Activated naive CD8-positive, alpha-beta T cell treated with anti-CD3 and anti-CD28 coated beads, Interleukin-2, amount 50 U/mL, for 24 hours (primary cell): ENCODE results near the gene TMEM51.
A peak's percentile ranks its signal among the peaks of the same experiment; 100 is the strongest.

ENCODE experiments used
- ATAC-seq: fragments of 150-1000 bp; cut with Tn5 transposase; one replicate; pipeline ENCODE4 v1.10.0; 2021
- DNase-seq: peaks from one replicate; pipeline ENCODE4 v3.0.0; 2021
- H3K27ac Mint-ChIP-seq: one replicate; pipeline ENCODE4 v1.8.0; 2021; ENCODE audit warnings: mild to moderate bottlenecking, mixed read lengths
- H3K27me3 Mint-ChIP-seq: one replicate; pipeline ENCODE4 v1.8.0; 2021; ENCODE audit warnings: mixed read lengths
- H3K36me3 Mint-ChIP-seq: one replicate; pipeline ENCODE4 v1.8.0; 2021; ENCODE audit warnings: low read depth, mixed read lengths
- H3K4me1 Mint-ChIP-seq: one replicate; pipeline ENCODE4 v1.8.0; 2021; ENCODE audit warnings: mixed read lengths
- H3K4me3 Mint-ChIP-seq: one replicate; pipeline ENCODE4 v1.8.0; 2021; ENCODE audit warnings: mild to moderate bottlenecking, moderate library complexity, mixed read lengths
- H3K9me3 Mint-ChIP-seq: one replicate; pipeline ENCODE4 v1.8.0; 2021; ENCODE audit warnings: mixed read lengths

The TMEM51 gene

GRCh38 chr1:15215116-15215515 is 61.6 kb downstream of the TMEM51 start:
- DNase-seq, result no peak
- Mint-ChIP-seq H3K9me3 (no peaks in the 10 kb centered on the region), H3K4me3 (no peak overlapping the region), H3K4me1 (peaks cover 16% of the 10 kb centered on the region), H3K27me3 (peaks cover 19% of the 10 kb centered on the region), H3K36me3 (no peaks in the 10 kb centered on the region), H3K27ac (no peak overlapping the region)
- no peak for ATAC-seq

- Mint-ChIP-seq H3K27me3 (peaks cover 16% of the 10 kb centered on the region), H3K4me1 (peaks cover 16% of the 10 kb centered on the region), H3K27ac (no peak overlapping the region), H3K36me3 (no peaks in the 10 kb centered on the region), H3K4me3 (no peak overlapping the region), H3K9me3 (no peaks in the 10 kb centered on the region)
- DNase-seq (no peak), ATAC-seq (no peak)
Observed at GRCh38 chr1:15217654-15218053, 64.1 kb downstream of the TMEM51 start.

DNA sequence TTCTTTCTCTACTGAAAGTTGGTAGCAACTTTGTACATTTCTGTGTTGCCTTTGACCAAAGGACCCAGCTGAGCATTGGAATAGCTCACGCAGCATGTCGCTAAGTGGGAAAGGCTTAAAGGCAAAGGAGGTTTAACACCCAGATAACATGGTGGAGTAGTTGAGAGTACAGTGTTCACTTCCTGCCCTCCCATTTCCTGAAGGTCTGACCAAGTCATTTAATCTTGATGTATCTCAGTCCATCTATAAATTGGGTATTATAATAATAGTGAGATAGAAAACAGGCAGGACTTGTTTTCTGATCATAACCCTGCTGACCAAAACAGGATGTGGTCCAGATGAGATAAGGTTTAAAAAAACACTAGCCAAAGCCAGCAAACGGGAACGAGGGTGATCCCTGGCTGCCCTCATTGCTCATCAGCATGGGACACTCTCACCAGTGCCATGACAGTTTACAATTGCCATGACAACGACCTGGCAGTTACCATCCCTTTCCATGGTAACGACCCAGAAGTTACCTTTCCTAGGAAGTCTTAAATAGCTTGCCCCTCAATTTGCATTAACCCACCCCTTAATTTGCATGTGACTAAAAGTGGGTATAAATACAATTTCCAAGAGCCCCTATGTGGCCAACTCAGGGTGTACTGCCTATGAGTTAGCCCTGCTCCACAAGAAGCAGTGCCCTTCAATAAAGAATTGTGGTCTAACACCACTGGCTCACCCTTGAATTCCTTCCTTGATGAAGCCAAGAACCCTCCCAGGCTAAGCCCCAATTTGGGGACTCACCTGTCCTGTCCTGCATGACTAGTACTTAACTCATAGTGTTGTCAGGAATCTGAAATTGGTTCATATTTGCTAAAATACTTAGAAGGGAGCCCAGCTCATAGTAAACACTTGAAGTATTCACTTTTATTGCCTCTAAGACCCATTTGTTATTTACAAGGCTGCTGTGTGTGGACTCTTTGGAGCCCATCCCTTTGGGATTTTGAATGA is 65.0 kb downstream of the TMEM51 start:
- Mint-ChIP-seq H3K9me3 (no peaks in the 10 kb centered on the region), H3K4me1 (peaks cover 16% of the 10 kb centered on the region), H3K27me3 (peaks cover 16% of the 10 kb centered on the region), H3K4me3 (no peak overlapping the region), H3K27ac (no peak overlapping the region), H3K36me3 (no peaks in the 10 kb centered on the region)
- DNase-seq, result no peak
- peak; percentile 62 for ATAC-seq

DNA sequence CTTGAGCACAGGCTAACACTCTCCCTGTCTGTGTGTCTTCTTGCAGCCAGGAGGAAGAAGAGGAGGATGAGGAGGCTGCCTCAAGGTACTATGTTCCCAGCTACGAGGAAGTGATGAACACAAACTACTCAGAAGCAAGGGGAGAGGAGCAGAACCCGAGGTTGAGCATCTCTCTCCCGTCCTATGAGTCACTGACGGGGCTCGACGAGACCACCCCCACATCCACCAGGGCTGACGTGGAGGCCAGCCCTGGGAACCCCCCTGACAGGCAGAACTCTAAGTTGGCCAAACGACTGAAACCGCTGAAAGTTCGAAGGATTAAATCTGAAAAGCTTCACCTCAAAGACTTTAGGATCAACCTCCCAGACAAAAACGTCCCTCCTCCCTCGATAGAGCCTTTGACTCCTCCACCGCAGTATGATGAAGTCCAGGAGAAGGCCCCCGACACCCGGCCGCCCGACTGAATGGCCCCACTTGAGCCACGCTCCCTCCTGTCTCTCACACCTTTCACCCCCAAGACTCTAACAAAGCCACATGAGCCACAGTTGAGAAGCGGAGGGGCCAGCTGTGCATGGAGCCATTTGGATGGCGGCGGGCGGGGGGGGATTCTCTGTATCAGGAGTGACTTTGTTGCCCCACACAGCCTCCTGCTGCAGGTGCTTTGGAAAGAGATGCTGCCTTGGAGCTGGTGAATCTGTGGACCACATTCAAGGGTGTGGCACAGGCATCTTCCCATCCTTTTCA is 65.9 kb downstream of the TMEM51 start:
- Mint-ChIP-seq H3K4me3 (no peak overlapping the region), H3K9me3 (no peaks in the 10 kb centered on the region), H3K27me3 (peaks cover 16% of the 10 kb centered on the region), H3K4me1 (peaks cover 16% of the 10 kb centered on the region), H3K27ac (no peak overlapping the region), H3K36me3 (no peaks in the 10 kb centered on the region)
- ATAC-seq, result peak; percentile 55
- no peak for DNase-seq

DNA sequence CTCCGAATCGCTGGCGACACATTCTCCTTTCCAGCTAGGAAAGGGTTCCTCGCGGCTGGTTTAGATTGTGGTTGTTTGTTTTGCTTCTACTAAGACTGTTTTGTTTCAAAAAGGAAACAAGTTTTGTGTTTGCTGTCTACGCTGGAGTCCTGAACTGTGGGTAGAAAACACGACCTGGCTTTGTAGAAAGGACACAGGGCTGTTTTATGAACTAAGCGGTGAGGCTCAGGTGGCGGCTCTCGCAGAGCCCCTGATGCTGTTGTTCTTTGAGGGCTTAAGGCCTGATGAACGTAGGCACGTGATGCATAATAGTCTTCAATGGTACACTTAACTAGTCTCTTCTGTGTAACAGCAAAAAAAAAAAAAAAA is 66.5 kb downstream of the TMEM51 start:
- H3K4me1 Mint-ChIP-seq, result peaks cover 16% of the 10 kb centered on the region
- no peaks in the 10 kb centered on the region for H3K9me3 Mint-ChIP-seq
- ATAC-seq (no peak), DNase-seq (no peak)
- H3K27me3 Mint-ChIP-seq, result peaks cover 16% of the 10 kb centered on the region
- H3K4me3 Mint-ChIP-seq, result no peak overlapping the region
- no peaks in the 10 kb centered on the region for H3K36me3 Mint-ChIP-seq
- no peak overlapping the region for H3K27ac Mint-ChIP-seq

DNA sequence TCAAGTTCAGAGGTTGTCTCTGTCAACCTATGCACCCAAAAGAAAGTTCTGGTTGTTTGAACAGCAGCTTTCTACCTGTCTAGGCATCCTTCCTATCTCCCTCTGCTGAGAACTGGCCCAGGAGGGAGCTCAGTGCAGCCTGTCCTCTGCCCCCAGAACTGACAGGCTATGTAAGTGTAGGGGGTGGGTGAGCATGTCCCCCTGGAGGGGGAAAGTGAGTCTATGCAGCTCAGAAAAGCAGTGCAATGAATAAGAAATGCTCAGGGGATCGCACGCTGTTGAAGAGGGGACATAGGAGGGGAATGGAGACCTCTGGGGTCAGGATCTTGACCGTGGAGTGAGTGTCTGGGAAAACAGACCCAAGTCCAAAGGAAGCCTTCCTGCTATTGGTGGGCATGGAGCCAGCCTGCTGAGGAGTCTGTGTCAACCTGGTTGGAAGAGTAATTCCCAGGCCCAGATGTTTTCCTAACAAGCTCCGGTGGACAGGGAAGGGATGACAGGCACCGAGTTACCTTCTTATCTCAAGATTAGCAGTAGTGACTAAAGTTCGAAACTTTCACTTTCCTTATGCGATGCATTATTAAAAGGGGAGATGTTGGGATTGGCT is 67.4 kb downstream of the TMEM51 start:
- Mint-ChIP-seq H3K4me3 (no peak overlapping the region), H3K9me3 (no peaks in the 10 kb centered on the region), H3K27ac (no peak overlapping the region), H3K4me1 (peaks cover 16% of the 10 kb centered on the region), H3K27me3 (peaks cover 16% of the 10 kb centered on the region), H3K36me3 (no peaks in the 10 kb centered on the region)
- no peak for DNase-seq
- no peak for ATAC-seq

- no peaks in the 10 kb centered on the region for H3K36me3 Mint-ChIP-seq
- ATAC-seq (no peak), DNase-seq (no peak)
- peaks cover 11% of the 10 kb centered on the region for H3K4me1 Mint-ChIP-seq
- no peak overlapping the region for H3K27ac Mint-ChIP-seq
- H3K4me3 Mint-ChIP-seq, result no peak overlapping the region
- H3K9me3 Mint-ChIP-seq, result no peaks in the 10 kb centered on the region
- H3K27me3 Mint-ChIP-seq, result peaks cover 8% of the 10 kb centered on the region
Observed at GRCh38 chr1:15222653-15223303, 69.2 kb downstream of the TMEM51 start.

DNA sequence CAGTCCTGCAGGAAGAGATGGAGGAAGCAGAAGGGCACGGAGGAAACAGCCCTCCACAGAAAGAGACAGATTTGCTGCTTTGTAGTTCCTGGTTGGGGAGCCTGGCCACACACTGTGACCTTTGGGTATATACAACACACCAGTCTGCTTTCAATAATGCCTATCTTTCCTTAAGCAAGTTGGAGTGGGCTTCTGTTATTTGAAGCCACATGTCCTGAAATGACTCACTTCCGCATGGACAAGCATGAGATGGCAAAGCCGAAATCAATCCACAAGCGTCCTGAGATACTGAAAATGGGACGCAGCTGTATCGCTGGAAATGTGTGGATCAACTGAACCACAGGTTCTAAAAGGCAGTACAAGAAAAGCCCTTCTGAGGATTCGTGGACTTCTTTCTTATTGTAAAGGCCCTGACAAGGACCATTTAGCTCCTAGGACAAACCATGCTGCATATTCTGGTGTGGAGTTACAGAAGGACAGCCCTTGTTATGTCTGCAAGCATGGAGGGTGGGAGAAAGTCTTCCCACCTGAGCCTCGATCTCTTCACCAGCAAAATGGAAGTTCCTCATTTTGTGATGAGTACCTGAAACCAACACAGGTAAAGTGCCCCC is 70.8 kb downstream of the TMEM51 start:
- DNase-seq, result no peak
- H3K9me3 Mint-ChIP-seq, result no peaks in the 10 kb centered on the region
- no peak overlapping the region for H3K4me3 Mint-ChIP-seq
- peaks cover 5% of the 10 kb centered on the region for H3K27me3 Mint-ChIP-seq
- no peak overlapping the region for H3K27ac Mint-ChIP-seq
- H3K36me3 Mint-ChIP-seq, result no peaks in the 10 kb centered on the region
- H3K4me1 Mint-ChIP-seq, result no peaks in the 10 kb centered on the region
- no peak for ATAC-seq

- H3K36me3 Mint-ChIP-seq, result no peaks in the 10 kb centered on the region
- H3K4me1 Mint-ChIP-seq, result no peaks in the 10 kb centered on the region
- H3K27ac Mint-ChIP-seq, result no peak overlapping the region
Observed at GRCh38 chr1:15224974-15225373, 71.4 kb downstream of the TMEM51 start.

GRCh38 chr1:15225461-15225860 is 71.9 kb downstream of the TMEM51 start:
- Mint-ChIP-seq H3K36me3 (no peaks in the 10 kb centered on the region), H3K4me1 (peaks cover 1% of the 10 kb centered on the region), H3K27ac (no peak overlapping the region), H3K27me3 (peaks cover 5% of the 10 kb centered on the region), H3K4me3 (no peak overlapping the region), H3K9me3 (no peaks in the 10 kb centered on the region)
- ATAC-seq, result no peak
- no peak for DNase-seq

More at GRCh38 chr1:15224974-15225373, 71.4 kb downstream of the TMEM51 start:
- ATAC-seq, result no peak
- Mint-ChIP-seq H3K27me3 (peaks cover 5% of the 10 kb centered on the region), H3K9me3 (no peaks in the 10 kb centered on the region), H3K4me3 (no peak overlapping the region)
- DNase-seq, result no peak

DNA sequence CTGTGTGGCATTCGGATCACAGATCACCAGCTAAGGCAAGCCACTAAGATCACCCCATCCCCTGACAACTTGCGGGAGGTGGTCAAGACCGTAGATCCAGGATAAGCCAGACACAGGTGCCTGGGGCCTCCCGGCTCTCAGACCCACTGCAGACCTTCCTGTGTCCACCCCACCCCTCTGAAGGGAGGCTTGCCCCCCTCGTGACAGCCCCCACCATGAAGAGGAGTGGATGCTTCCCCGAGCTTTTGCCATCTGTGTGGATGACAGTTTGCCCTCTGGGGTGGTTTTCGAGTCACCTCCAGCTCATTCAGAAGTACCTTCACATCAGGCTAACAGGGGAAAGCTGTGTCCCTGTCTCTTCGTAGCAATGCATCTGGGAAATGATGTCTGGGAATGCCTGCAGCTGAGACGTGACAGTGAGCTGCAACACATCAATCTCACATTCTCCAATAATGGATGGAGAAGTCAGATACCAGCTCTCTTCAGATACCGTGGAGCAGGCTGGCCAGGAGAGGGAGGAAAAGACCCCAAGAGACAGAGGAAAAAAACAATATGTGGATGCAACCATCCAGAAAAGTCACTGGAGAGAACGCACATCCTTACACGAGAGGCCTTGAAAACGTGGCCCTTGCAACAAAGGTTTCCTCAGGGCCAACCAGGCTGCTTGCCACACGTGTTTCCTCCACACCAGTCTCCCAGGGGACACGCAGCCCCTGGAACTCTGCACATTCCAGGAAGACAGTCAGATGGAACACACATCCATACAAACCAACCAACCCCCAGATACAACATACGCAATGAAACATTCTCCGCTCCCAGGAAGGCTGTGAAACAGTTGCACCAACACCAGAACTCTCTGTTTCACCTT is 73.1 kb downstream of the TMEM51 start:
- ATAC-seq, result no peak
- DNase-seq, result no peak
- peaks cover 9% of the 10 kb centered on the region for H3K4me1 Mint-ChIP-seq
- no peak overlapping the region for H3K4me3 Mint-ChIP-seq
- H3K9me3 Mint-ChIP-seq, result no peaks in the 10 kb centered on the region
- H3K27me3 Mint-ChIP-seq, result no peaks in the 10 kb centered on the region
- no peaks in the 10 kb centered on the region for H3K36me3 Mint-ChIP-seq
- no peak overlapping the region for H3K27ac Mint-ChIP-seq

DNA sequence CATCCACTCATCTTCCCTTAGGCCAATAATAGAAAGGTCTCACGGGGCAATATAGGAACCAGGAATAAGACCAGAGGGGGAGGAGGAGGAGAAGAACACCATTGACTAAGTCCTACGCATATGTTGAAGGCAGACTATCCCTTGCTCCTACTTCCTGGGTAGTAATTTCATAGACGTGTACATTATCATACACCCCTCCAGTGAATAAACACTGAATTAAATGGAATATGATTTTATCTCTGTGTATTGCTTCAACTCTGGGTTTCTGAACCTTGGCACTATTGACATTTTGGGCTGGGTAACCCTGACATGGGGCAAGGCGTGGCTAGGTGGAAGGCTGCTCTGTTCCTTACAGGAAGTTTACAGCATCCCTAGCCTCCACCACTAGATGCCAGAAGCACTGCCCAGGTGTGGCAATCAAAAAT is 76.2 kb downstream of the TMEM51 start:
- H3K4me3 Mint-ChIP-seq, result no peak overlapping the region
- no peak for DNase-seq

GRCh38 chr1:15231714-15232201 is 78.2 kb downstream of the TMEM51 start:
- no peak overlapping the region for H3K4me3 Mint-ChIP-seq
- peak; percentile 99 for ATAC-seq
- H3K27me3 Mint-ChIP-seq, result peaks cover 9% of the 10 kb centered on the region
- no peak for DNase-seq
- no peaks in the 10 kb centered on the region for H3K36me3 Mint-ChIP-seq
- peak overlapping the region; percentile 4 for H3K27ac Mint-ChIP-seq
- peaks cover 20% of the 10 kb centered on the region for H3K4me1 Mint-ChIP-seq
- no peaks in the 10 kb centered on the region for H3K9me3 Mint-ChIP-seq

More for the DNA sequence above, 76.2 kb downstream of the TMEM51 start:
- no peak overlapping the region for H3K27ac Mint-ChIP-seq
- ATAC-seq, result no peak
- peaks cover 20% of the 10 kb centered on the region for H3K4me1 Mint-ChIP-seq
- no peaks in the 10 kb centered on the region for H3K9me3 Mint-ChIP-seq
- H3K27me3 Mint-ChIP-seq, result peaks cover 4% of the 10 kb centered on the region
- H3K36me3 Mint-ChIP-seq, result no peaks in the 10 kb centered on the region
